Stimulated activated naive CD8-positive, alpha-beta T cell treated with anti-CD3 and anti-CD28 coated beads, Interleukin-15, amount 100 ng/mL, for 72 hours (primary cell): Measurements from ENCODE around the gene PFN2.

Source experiments
- ATAC-seq: fragments of 150-1000 bp; cut with Tn5 transposase; 2 replicates; pipeline ENCODE4 v1.10.0; 2021; ENCODE audit warnings: mild to moderate bottlenecking, moderate library complexity
- DNase-seq, 2 donors: peaks; one replicate each; pipeline ENCODE4 v3.0.0; 2021 to 2022
- H3K27ac Mint-ChIP-seq, 2 donors: one replicate each; pipeline ENCODE4 v1.8.0; 2022; ENCODE audit warnings: mild to moderate bottlenecking in 2 of 2, mixed read lengths in 2 of 2, moderate library complexity in 2 of 2
- H3K27me3 Mint-ChIP-seq: one replicate; pipeline ENCODE4 v1.8.0; 2022; ENCODE audit warnings: mixed read lengths
- H3K4me1 Mint-ChIP-seq: one replicate; pipeline ENCODE4 v1.8.0; 2022; ENCODE audit warnings: mild to moderate bottlenecking, mixed read lengths
- H3K4me3 Mint-ChIP-seq, 2 donors: one replicate each; pipeline ENCODE4 v1.8.0; 2022; ENCODE audit warnings: mild to moderate bottlenecking in 2 of 2, mixed read lengths in 2 of 2, moderate library complexity in 1 of 2
- H3K9me3 Mint-ChIP-seq, 2 donors: one replicate each; pipeline ENCODE4 v1.8.0; 2022; ENCODE audit warnings: mixed read lengths in 2 of 2

PFN2 gene

GRCh38 chr3:149977386-149977785 is 6.7 kb upstream of the PFN2 start:
- Mint-ChIP-seq H3K27ac (no peak overlapping the region), H3K27me3 (peaks cover 34% of the 10 kb centered on the region), H3K4me1 (no peaks in the 10 kb centered on the region), H3K4me3 (no peak overlapping the region), H3K9me3 (no peaks in the 10 kb centered on the region)
- DNase-seq (no peak), ATAC-seq (no peak)

- peak; percentile 62 for ATAC-seq
- H3K4me3 Mint-ChIP-seq = no peak overlapping the region
- no peak overlapping the region for H3K27ac Mint-ChIP-seq
- H3K9me3 Mint-ChIP-seq = no peaks in the 10 kb centered on the region
- peaks cover 47% of the 10 kb centered on the region for H3K27me3 Mint-ChIP-seq
- H3K4me1 Mint-ChIP-seq = peaks cover 9% of the 10 kb centered on the region
- no peak for DNase-seq
Measured at GRCh38 chr3:149975919-149976318, 5.2 kb upstream of the PFN2 start.

- no peaks in the 10 kb centered on the region for H3K9me3 Mint-ChIP-seq
- peak overlapping the region; percentile 88 for H3K4me3 Mint-ChIP-seq
- ATAC-seq (peak; percentile 27), DNase-seq (peak; percentile 18 to 21)
- peak overlapping the region; percentile 20 to 33 for H3K27ac Mint-ChIP-seq
- peaks cover 37% of the 10 kb centered on the region for H3K27me3 Mint-ChIP-seq
- peaks cover 15% of the 10 kb centered on the region for H3K4me1 Mint-ChIP-seq
Measured at GRCh38 chr3:149971403-149972075, 844 bp upstream of the PFN2 start.

GRCh38 chr3:149969940-149970715 is 567 bp downstream of the PFN2 start:
- ATAC-seq (peak; percentile 77), DNase-seq (peak; percentile 79 to 81)
- H3K4me3 Mint-ChIP-seq = peak overlapping the region; percentile 87
- no peaks in the 10 kb centered on the region for H3K9me3 Mint-ChIP-seq
- H3K27ac Mint-ChIP-seq = peak overlapping the region in 1 of 2 donors; percentile 64
- H3K4me1 Mint-ChIP-seq = peaks cover 15% of the 10 kb centered on the region
- H3K27me3 Mint-ChIP-seq = peaks cover 28% of the 10 kb centered on the region

GRCh38 chr3:149969110-149969939 is 1.4 kb downstream of the PFN2 start:
- Mint-ChIP-seq H3K27me3 (peaks cover 23% of the 10 kb centered on the region), H3K27ac (no peak overlapping the region)

GRCh38 chr3:149968216-149968615 is 2.5 kb downstream of the PFN2 start:
- Mint-ChIP-seq H3K9me3 (no peaks in the 10 kb centered on the region), H3K27ac (no peak overlapping the region), H3K27me3 (peaks cover 15% of the 10 kb centered on the region), H3K4me1 (peaks cover 15% of the 10 kb centered on the region), H3K4me3 (no peak overlapping the region)
- ATAC-seq (no peak), DNase-seq (no peak)

More at GRCh38 chr3:149969110-149969939, 1.4 kb downstream of the PFN2 start:
- Mint-ChIP-seq H3K4me1 (peaks cover 15% of the 10 kb centered on the region), H3K9me3 (no peaks in the 10 kb centered on the region), H3K4me3 (peak overlapping the region; percentile 77 to 87)
- DNase-seq (no peak), ATAC-seq (no peak)

- H3K4me1 Mint-ChIP-seq = peaks cover 15% of the 10 kb centered on the region
- no peak overlapping the region for H3K27ac Mint-ChIP-seq
- no peak overlapping the region for H3K4me3 Mint-ChIP-seq
- no peaks in the 10 kb centered on the region for H3K9me3 Mint-ChIP-seq
- ATAC-seq (no peak), DNase-seq (no peak)
- H3K27me3 Mint-ChIP-seq = peaks cover 11% of the 10 kb centered on the region
Measured at GRCh38 chr3:149967086-149967685, 3.5 kb downstream of the PFN2 start.

GRCh38 chr3:149965278-149965677 is 5.4 kb downstream of the PFN2 start:
- Mint-ChIP-seq H3K4me1 (peaks cover 6% of the 10 kb centered on the region), H3K4me3 (no peak overlapping the region), H3K27ac (no peak overlapping the region), H3K27me3 (no peaks in the 10 kb centered on the region), H3K9me3 (no peaks in the 10 kb centered on the region)
- ATAC-seq (no peak), DNase-seq (no peak)

- no peak for ATAC-seq
- Mint-ChIP-seq H3K4me3 (no peak overlapping the region), H3K9me3 (no peaks in the 10 kb centered on the region), H3K4me1 (peaks cover 5% of the 10 kb centered on the region), H3K27me3 (no peaks in the 10 kb centered on the region), H3K27ac (no peak overlapping the region)
- no peak for DNase-seq
Measured at GRCh38 chr3:149964291-149964690, 6.4 kb downstream of the PFN2 start.

GRCh38 chr3:149963485-149963884 is 7.2 kb downstream of the PFN2 start:
- DNase-seq (no peak), ATAC-seq (no peak)
- Mint-ChIP-seq H3K27ac (peak overlapping the region in 1 of 2 donors; percentile 70), H3K27me3 (no peaks in the 10 kb centered on the region), H3K4me1 (peaks cover under 1% of the 10 kb centered on the region), H3K9me3 (no peaks in the 10 kb centered on the region), H3K4me3 (no peak overlapping the region)

- H3K4me3 Mint-ChIP-seq = no peak overlapping the region
- H3K27me3 Mint-ChIP-seq = no peaks in the 10 kb centered on the region
- ATAC-seq (no peak), DNase-seq (no peak)
- peaks cover 11% of the 10 kb centered on the region for H3K4me1 Mint-ChIP-seq
- no peaks in the 10 kb centered on the region for H3K9me3 Mint-ChIP-seq
- H3K27ac Mint-ChIP-seq = no peak overlapping the region
Measured at GRCh38 chr3:149959443-149959842, 11.3 kb downstream of the PFN2 start.

- H3K4me3 Mint-ChIP-seq = no peak overlapping the region
- H3K27ac Mint-ChIP-seq = peak overlapping the region in 1 of 2 donors; percentile 44
- ATAC-seq (peak; percentile 58), DNase-seq (no peak)
- H3K9me3 Mint-ChIP-seq = no peaks in the 10 kb centered on the region
- peaks cover 17% of the 10 kb centered on the region for H3K4me1 Mint-ChIP-seq
- H3K27me3 Mint-ChIP-seq = no peaks in the 10 kb centered on the region
Measured at GRCh38 chr3:149958171-149958796, 12.4 kb downstream of the PFN2 start.

- Mint-ChIP-seq H3K27ac (no peak overlapping the region), H3K27me3 (no peaks in the 10 kb centered on the region), H3K4me1 (peaks cover 17% of the 10 kb centered on the region), H3K9me3 (no peaks in the 10 kb centered on the region), H3K4me3 (no peak overlapping the region)
- DNase-seq (no peak), ATAC-seq (no peak)
Measured at GRCh38 chr3:149957361-149958125, 13.2 kb downstream of the PFN2 start.

GRCh38 chr3:149955449-149955848 is 15.2 kb downstream of the PFN2 start:
- Mint-ChIP-seq H3K9me3 (no peaks in the 10 kb centered on the region), H3K4me3 (no peak overlapping the region), H3K27ac (no peak overlapping the region), H3K27me3 (no peaks in the 10 kb centered on the region), H3K4me1 (peaks cover 17% of the 10 kb centered on the region)
- ATAC-seq = no peak
- DNase-seq = no peak
